ENCODE data around the gene POP4. TPM values are rescaled to one million over a fixed set of nuclear protein-coding genes. Genes with fewer than 3 reads are reported as not detected.

Gene POP4
- total and polyA plus RNA-seq, 2 of the 13 experiments (the other 11 are each of a cell fraction or from before 2014, with no cell fraction given): 32.2 to 84.0 TPM

GRCh38 chr19:29605653-29606419 is at the start of gene POP4 (continued):
- TF ChIP-seq, protein P1, sequence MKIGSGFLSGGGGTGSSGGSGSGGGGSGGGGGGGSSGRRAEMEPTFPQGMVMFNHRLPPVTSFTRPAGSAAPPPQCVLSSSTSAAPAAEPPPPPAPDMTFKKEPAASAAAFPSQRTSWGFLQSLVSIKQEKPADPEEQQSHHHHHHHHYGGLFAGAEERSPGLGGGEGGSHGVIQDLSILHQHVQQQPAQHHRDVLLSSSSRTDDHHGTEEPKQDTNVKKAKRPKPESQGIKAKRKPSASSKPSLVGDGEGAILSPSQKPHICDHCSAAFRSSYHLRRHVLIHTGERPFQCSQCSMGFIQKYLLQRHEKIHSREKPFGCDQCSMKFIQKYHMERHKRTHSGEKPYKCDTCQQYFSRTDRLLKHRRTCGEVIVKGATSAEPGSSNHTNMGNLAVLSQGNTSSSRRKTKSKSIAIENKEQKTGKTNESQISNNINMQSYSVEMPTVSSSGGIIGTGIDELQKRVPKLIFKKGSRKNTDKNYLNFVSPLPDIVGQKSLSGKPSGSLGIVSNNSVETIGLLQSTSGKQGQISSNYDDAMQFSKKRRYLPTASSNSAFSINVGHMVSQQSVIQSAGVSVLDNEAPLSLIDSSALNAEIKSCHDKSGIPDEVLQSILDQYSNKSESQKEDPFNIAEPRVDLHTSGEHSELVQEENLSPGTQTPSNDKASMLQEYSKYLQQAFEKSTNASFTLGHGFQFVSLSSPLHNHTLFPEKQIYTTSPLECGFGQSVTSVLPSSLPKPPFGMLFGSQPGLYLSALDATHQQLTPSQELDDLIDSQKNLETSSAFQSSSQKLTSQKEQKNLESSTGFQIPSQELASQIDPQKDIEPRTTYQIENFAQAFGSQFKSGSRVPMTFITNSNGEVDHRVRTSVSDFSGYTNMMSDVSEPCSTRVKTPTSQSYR (CRISPR knock-in tag; IDR thresholded peaks at IDR 0.05; ENCODE audit: borderline replicate concordance): no peak
- no peak for TF ChIP-seq MLXIP (CRISPR knock-in tag; IDR thresholded peaks at IDR 0.05; ENCODE audit: borderline replicate concordance)
- peak; percentile 100 for TF ChIP-seq KAT8 (CRISPR knock-in tag; IDR thresholded peaks at IDR 0.05)
- TF ChIP-seq ZNF234 (CRISPR knock-in tag; conservative IDR thresholded peaks at IDR 0.05): no peak
- 0 out of 2 replicates have a peak, but pooled peaks have one; percentile 28 for TF ChIP-seq ZNF205 (CRISPR knock-in tag; IDR thresholded peaks at IDR 0.05)
- TF ChIP-seq CENPT (CRISPR knock-in tag; IDR thresholded peaks at IDR 0.05; ENCODE audit: low read depth): no peak
- peak; percentile 87 for TF ChIP-seq ZNF501 (CRISPR knock-in tag; IDR thresholded peaks at IDR 0.05)
- peak; percentile 57; the same call in 1 of the 2 replicates for TF ChIP-seq CBX5 (CRISPR knock-in tag; IDR thresholded peaks at IDR 0.05; ENCODE audit: borderline replicate concordance)
- no peak; the same call in 1 of the 2 replicates for TF ChIP-seq ZNF747 (CRISPR knock-in tag; IDR thresholded peaks at IDR 0.05; ENCODE audit: borderline replicate concordance)
- no peak for TF ChIP-seq ZNF530 (CRISPR knock-in tag; IDR thresholded peaks at IDR 0.05; ENCODE audit: low read depth)
- TF ChIP-seq PAXIP1 (CRISPR knock-in tag; conservative IDR thresholded peaks at IDR 0.05): 0 out of 2 replicates have a peak, but pooled peaks have one; percentile 30
- TF ChIP-seq TCF12 (IDR thresholded peaks at IDR 0.05): no peak
- TF ChIP-seq TCF12 (CRISPR knock-in tag; IDR thresholded peaks at IDR 0.05): no peak
- TF ChIP-seq, protein P2, sequence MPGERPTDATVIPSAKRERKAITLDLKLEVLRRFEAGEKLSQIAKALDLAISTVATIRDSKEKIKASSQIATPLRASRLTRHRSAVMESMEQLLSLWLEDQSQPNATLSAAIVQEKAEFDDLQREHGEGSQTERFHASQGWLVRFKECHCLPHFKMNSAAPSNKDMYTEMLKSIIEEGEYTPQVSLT (CRISPR knock-in tag; IDR thresholded peaks at IDR 0.05; ENCODE audit: borderline replicate concordance, low read depth): no peak
- TF ChIP-seq, protein P3, sequence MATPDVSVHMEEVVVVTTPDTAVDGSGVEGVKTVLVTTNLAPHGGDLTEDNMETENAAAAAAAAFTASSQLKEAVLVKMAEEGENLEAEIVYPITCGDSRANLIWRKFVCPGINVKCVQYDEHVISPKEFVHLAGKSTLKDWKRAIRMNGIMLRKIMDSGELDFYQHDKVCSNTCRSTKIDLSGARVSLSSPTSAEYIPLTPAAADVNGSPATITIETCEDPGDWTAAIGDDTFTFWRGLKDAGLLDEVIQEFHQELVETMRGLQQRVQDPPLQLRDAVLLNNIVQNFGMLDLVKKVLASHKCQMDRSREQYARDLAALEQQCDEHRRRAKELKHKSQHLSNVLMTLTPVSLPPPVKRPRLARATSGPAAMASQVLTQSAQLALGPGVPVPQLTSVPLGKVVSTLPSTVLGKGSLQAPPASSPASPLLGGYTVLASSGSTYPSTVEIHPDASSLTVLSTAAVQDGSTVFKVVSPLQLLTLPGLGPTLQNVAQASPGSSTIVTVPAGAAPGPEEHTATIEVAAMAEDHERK (CRISPR knock-in tag; IDR thresholded peaks at IDR 0.05; ENCODE audit: low read depth): no peak
- TF ChIP-seq CAMTA2 (CRISPR knock-in tag; IDR thresholded peaks at IDR 0.05; ENCODE audit: borderline replicate concordance): no peak
